RWPE2 (cell line): ENCODE measurements around the gene ATP5PD.
A peak's percentile ranks its signal among the peaks of the same experiment; 100 is the strongest.

Experiments
- ATAC-seq: fragments of 200-7000 bp; cut with Tn5 transposase; 3 replicates; pipeline ENCODE4 v1.9.1; 2021; ENCODE audit warnings: low read depth
- DNase-seq: peaks from one replicate; pipeline ENCODE4 v3.0.0-alpha.2; 2020; ENCODE audit warnings: low spot score
- H3K27ac ChIP-seq: fragments of 450-650 bp; 2 replicates; pipeline ENCODE4 v1.5.1; 2017; ENCODE audit warnings: mild to moderate bottlenecking; ENCODE audit not compliant: poor library complexity, severe bottlenecking
- H3K27me3 ChIP-seq: fragments of 250-450 bp; sonication (Bioruptor Pico); 2 replicates; pipeline ENCODE4 v1.5.1; 2021; ENCODE audit warnings: mild to moderate bottlenecking, moderate library complexity; ENCODE audit not compliant: insufficient read depth, poor library complexity, severe bottlenecking
- H3K36me3 ChIP-seq: fragments of 250-450 bp; sonication (Bioruptor Pico); 2 replicates; pipeline ENCODE4 v1.5.1; 2020; ENCODE audit warnings: low read depth, mild to moderate bottlenecking, moderate library complexity
- H3K4me1 ChIP-seq: fragments of 250-450 bp; sonication (Bioruptor Pico); 2 replicates; pipeline ENCODE4 v1.5.1; 2021; ENCODE audit warnings: mild to moderate bottlenecking, moderate library complexity; ENCODE audit not compliant: insufficient read depth, poor library complexity, severe bottlenecking
- H3K4me3 ChIP-seq: fragments of 250-450 bp; sonication (Bioruptor Pico); 2 replicates; pipeline ENCODE4 v1.5.1; 2021; ENCODE audit warnings: mild to moderate bottlenecking, moderate library complexity; ENCODE audit not compliant: severe bottlenecking
- H3K9me3 ChIP-seq: fragments of 250-450 bp; sonication (Bioruptor Pico); 2 replicates; pipeline ENCODE4 v1.5.1; 2021; ENCODE audit warnings: mild to moderate bottlenecking, moderate library complexity; ENCODE audit not compliant: severe bottlenecking
- TF ChIP-seq, protein P1 (sequence below): fragments of 450-650 bp; IDR thresholded peaks from one replicate; pipeline ENCODE4 v1.5.1; 2017; ENCODE audit warnings: mild to moderate bottlenecking, moderate library complexity; ENCODE audit not compliant: poor library complexity, severe bottlenecking

Gene ATP5PD

DNA sequence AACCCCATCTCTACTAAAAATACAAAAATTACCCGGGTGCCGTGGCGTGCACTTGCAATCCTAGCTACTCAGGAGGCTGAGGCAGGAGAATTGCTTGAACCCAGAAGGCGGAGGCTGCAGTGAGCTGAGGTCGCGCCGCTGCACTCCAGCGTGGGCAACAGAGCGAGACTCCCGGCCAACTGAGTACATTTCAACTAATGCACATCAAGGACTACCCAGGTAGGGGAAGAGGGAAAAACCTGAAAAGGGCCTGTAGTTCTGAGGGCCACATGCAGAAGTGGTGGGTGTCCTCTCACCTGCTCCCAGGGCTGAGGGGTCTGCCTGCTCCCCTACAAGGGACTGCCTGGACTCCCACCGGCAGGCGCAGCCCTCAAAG lies 40.4 kb upstream of the ATP5PD start:
- peak overlapping the region; percentile 86 for H3K27ac ChIP-seq
- H3K9me3 ChIP-seq: no peaks in the 10 kb centered on the region
- ATAC-seq (no peak; the same call in 2 of the 3 replicates), DNase-seq (no peak)
- peaks cover 38% of the 10 kb centered on the region for H3K4me1 ChIP-seq
- H3K36me3 ChIP-seq: no peaks in the 10 kb centered on the region
- TF ChIP-seq, protein P1, sequence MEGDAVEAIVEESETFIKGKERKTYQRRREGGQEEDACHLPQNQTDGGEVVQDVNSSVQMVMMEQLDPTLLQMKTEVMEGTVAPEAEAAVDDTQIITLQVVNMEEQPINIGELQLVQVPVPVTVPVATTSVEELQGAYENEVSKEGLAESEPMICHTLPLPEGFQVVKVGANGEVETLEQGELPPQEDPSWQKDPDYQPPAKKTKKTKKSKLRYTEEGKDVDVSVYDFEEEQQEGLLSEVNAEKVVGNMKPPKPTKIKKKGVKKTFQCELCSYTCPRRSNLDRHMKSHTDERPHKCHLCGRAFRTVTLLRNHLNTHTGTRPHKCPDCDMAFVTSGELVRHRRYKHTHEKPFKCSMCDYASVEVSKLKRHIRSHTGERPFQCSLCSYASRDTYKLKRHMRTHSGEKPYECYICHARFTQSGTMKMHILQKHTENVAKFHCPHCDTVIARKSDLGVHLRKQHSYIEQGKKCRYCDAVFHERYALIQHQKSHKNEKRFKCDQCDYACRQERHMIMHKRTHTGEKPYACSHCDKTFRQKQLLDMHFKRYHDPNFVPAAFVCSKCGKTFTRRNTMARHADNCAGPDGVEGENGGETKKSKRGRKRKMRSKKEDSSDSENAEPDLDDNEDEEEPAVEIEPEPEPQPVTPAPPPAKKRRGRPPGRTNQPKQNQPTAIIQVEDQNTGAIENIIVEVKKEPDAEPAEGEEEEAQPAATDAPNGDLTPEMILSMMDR: no peak
- H3K27me3 ChIP-seq: no peaks in the 10 kb centered on the region
- peak overlapping the region; percentile 44 for H3K4me3 ChIP-seq

DNA sequence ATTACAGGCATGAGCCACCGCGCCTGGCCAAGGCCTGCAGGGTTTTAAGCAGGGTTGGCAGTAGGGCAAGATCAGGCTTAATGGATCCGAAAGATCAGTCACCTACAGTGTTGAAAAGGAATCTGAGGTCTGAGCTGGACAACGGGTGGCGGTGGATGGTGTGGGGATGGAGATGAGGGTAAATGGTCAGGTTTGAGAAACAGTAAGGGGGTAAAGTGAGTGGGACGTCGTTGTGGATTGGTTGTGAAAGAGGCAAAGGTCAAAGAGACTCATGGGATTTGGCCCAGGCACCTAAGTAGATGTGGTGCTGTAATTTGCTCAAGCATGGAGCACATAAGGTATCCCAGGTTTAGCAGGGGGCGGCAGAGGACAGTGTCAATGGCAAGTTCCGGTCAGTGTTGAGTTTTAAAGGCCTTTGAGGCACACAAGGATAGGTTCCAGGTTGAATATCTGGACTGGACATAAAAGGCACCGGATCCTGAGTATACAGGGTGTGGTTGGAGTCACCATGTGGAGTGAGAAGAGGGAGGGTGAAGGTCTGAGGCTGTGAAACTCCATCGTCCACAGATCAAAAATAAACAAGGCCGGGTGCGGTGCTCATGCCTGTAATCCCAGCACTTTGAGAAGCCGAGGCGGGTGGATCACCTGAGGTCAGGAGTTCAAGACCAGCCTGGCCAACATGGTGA lies 39.9 kb upstream of the ATP5PD start:
- Histone ChIP-seq H3K4me1 (peaks cover 38% of the 10 kb centered on the region), H3K27me3 (no peaks in the 10 kb centered on the region), H3K9me3 (no peaks in the 10 kb centered on the region), H3K36me3 (no peaks in the 10 kb centered on the region), H3K4me3 (peak overlapping the region; percentile 44), H3K27ac (peak overlapping the region; percentile 86)
- TF ChIP-seq, protein P1: no peak
- DNase-seq: no peak
- ATAC-seq: no peak

DNA sequence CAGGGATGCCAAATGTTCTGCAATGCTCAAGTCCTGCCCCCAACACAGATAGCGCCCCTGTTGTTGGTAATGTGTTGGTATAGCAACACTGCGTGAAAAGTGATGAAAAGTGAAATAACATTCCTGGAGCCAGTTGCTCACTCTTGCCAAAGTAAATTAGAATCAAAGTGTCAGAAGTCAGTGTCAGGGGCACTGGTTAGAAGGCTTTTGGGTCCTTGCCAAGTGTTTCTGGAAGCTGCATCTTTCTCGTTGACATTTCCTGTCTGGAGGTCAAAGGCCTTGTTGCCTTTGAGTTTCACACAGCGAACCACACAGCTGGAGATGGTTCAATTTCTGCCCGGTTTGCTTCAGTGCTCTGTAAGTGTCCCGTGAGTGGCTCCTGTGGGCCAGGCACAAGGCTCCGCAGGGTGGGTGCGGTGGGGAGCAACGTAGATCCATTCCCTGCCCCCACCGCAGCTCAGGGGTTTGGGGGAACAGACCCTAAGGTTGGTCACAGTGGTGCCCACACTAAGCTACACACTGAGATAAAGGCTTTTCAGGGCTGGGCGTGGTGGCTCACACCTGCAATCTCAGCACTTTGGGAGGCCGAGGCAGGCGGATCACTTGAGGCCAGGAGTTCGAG lies 37.4 kb upstream of the ATP5PD start:
- Histone ChIP-seq H3K9me3 (no peaks in the 10 kb centered on the region), H3K4me3 (no peak overlapping the region), H3K4me1 (peaks cover 29% of the 10 kb centered on the region), H3K27me3 (no peaks in the 10 kb centered on the region), H3K27ac (peak overlapping the region; percentile 9), H3K36me3 (no peaks in the 10 kb centered on the region)
- ATAC-seq (no peak), DNase-seq (no peak)
- TF ChIP-seq, protein P1: no peak

DNA sequence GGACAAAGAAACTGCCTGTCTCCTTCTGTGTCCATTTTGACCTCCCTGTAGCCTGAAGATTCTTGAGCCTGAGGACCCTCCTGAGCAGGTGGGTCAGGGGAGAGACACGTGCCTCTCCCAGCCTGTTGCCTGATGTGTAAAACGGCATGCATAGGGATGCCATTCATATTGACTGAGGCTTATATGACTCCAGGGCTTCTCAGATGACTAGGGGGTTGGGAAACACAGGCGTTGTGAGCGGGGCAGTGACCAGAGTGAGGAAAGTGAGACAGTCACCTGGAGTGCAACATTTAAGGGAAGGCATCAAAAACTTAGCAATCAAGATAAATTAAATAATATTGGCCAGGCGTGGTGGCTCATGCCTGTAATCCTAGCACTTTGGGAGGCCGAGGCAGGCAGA lies 35.9 kb upstream of the ATP5PD start:
- ATAC-seq (no peak), DNase-seq (no peak)
- TF ChIP-seq, protein P1: no peak
- Histone ChIP-seq H3K36me3 (no peaks in the 10 kb centered on the region), H3K4me1 (peaks cover 32% of the 10 kb centered on the region), H3K27ac (no peak overlapping the region), H3K9me3 (no peaks in the 10 kb centered on the region), H3K27me3 (no peaks in the 10 kb centered on the region), H3K4me3 (no peak overlapping the region)
